ENCODE data around the gene RHEX.
"Not testable (repeated sequence)": the region's sequence is repeated elsewhere in the genome, so short reads cannot be mapped to it uniquely, and the experiment has no call there.

Gene RHEX

DNA sequence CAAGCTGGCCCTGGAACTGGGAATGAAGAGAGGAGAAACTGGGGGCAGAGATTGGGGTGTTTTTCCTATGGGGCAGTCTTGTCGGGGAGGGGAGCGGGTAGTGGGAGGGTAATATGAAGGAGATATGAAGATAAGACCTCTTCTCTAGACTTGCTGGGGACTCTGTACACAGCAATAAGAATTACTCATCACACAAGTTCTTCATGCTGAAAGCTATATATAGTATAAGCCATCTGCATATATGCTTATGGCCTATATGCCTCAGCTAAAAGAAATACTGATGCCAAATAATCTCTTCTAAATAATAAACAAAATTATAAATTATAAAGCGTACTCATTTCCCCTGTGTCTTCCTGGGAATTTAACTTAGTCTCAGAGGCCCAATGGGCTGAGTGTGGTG is 7.9 kb downstream of the RHEX start:
- DNase-seq: no peak

- no peak for DNase-seq
These were observed 9.5 kb downstream of the RHEX start for GRCh38 chr1:206062464-206062863.

DNA sequence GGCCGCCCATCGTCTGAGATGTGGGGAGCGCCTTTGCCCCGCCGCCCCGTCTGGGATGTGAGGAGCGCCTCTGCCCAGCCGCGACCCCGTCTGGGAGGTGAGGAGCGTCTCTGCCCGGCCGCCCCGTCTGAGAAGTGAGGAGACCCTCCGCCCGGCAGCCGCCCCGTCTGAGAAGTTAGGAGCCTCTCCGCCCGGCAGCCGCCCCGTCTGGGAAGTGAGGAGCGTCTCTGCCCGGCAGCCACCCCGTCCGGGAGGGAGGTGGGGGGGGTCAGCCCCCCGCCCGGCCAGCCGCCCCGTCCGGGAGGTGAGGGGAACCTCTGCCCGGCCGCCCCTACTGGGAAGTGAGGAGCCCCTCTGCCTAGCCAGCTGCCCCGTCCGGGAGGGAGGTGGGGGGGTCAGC is 11.0 kb downstream of the RHEX start:
- DNase-seq: not testable (repeated sequence)

DNA sequence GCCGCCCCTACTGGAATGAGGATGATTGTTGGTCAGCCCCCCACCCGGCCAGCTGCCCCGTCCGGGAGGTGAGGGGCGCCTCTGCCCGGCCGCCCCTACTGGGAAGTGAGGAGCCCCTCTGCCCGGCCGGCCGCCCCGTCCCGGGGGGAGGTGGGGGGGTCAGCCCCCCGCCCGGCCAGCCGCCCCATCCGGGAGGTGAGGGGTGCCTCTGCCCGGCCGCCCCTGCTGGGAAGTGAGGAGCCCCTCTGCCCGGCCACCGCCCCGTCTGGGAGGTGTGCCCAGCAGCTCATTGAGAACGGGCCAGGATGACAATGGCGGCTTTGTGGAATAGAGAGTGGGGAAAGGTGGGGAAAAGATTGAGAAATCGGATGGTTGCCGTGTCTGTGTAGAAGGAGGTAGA is 11.5 kb downstream of the RHEX start:
- DNase-seq: not testable (repeated sequence)

- DNase-seq: no peak
These were observed 12.7 kb downstream of the RHEX start for GRCh38 chr1:206065547-206066145.

- no peak for DNase-seq
These were observed 13.7 kb downstream of the RHEX start for GRCh38 chr1:206066479-206067171.

DNA sequence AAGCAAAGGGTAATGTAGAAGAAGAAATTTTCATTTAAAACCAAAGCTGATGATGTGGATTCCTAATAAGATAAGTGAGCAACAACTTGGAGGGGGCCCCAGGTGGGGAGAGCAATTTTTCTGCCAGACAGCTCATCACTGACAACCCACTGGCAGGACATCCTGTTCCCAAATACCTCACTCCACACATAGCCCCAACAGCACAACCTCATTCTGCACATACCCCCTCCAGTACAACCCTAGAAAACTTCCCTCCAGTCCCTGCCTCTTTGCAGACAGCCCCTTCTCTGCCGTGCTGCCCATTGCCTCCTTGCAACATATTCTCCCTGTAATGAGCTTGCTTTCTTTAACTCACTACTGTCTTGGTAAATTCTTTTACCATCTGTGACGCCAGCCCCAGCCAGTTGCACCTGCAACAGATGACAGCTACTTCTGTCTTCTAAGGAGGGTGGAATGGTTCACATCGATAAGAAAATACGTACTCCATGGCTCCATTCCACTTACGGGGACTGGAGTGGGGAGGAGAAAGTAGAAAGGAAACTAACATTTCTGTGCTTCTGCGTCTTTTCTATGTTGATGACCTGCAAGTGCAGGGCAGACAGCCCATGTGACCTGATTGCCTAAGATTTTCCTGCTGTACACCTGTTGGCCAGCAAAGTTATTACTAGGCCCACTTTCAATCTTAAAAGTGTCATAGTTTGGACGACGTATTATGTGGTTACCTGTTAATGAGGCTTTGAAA is 14.7 kb downstream of the RHEX start:
- no peak for DNase-seq

DNA sequence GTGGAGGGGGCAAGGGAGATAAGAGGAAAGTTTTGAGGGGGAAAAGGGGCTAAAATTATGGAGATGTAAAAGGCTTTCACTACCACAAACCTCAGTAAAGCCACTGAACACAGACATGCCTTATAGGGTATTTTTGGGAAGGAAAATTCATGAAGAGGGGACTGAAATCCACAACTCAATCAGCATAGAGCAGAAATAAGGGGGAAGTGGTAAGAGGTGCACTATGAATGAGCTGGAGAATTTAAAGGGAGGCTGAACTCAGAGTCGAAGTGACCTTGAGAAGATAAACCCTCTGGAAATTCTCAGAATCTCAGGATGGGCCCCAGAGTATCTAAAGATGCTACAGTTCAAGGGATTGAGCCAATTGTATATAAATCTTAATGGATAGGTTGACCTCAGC is 15.3 kb downstream of the RHEX start:
- no peak for DNase-seq

DNA sequence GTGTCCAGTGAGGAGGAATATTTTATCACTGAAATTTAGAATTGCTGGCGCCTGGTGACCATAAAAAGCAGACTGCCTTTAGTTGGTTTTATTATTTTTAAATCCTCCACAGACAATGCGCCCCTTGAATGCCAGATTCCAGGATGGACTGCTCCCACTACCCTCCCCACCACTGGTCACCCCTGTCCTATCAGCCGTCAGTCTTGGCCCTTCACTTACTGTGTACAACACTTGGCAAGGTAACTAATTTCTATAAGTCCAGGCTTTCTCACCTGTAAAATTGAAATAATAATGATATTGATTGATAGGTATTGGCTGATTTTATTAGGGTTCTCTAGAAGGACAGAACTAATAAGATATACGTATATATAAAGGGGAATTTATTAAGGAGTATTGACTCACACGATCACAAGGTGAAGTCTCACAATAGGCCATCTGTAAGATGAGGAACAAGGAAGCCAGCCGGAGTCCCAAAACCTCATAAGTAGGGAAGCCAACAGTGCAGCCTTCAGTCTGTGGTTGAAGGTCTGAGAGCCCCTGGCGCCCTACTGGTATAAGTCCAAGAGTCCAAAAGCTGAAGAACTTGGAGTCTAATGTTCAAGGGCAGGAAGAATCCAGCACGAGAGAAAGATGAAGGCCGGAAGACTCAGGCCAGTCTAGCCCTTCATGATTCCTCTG is 17.8 kb downstream of the RHEX start:
- DNase-seq: no peak

- DNase-seq: no peak
These were observed 21.9 kb downstream of the RHEX start for GRCh38 chr1:206074839-206075238.

DNA sequence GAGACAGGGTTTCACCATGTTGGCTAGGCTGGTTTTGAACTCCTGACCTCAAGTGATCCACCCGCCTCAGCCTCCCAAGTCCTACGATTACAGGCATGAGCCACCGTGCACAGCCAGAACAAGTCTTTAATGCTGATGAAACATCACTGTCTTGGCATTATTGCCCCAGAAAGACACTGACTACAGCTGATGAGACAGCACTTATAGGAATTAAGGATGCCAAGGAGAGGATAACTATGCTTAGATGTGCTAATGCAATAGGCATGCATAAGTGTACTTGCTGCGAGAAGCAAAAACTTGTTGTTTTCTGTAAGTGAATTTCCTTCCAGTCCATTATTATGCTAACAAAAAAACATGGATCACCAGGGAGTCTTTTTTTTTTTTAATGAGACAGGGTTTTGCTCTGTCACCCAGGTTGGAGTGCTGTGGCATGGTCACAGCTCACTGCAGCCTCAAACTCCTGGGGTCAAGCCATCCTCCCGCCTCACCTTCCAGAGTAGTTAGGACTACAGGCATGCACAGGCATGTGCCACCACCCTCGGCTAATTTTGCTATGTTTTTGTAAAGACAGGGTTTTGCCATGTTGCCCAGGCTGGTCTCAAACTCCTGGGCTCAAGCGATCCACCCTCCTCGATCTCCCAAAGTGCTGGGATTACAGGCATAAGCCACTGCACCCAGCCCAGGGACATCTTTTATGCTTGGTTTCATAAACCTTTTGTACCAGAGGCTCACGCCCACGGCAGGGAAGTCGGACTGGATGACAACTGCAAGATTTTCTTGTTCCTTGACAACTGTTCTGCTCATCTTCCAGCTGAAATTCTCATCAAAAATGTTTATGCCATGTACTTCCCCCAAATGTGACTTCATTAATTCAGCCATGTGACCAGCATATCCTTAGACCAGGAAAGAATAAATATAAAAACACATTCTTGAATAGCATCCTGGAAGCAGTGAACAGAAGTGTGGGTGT is 23.1 kb downstream of the RHEX start:
- DNase-seq: no peak

- no peak for DNase-seq
These were observed 26.2 kb downstream of the RHEX start for GRCh38 chr1:206079135-206079534.

- DNase-seq: no peak
These were observed 27.2 kb downstream of the RHEX start for GRCh38 chr1:206080026-206080820.

- DNase-seq: no peak
These were observed 28.9 kb downstream of the RHEX start for GRCh38 chr1:206081856-206082255.

GRCh38 chr1:206082831-206083695 is 30.1 kb downstream of the RHEX start:
- no peak for DNase-seq

DNA sequence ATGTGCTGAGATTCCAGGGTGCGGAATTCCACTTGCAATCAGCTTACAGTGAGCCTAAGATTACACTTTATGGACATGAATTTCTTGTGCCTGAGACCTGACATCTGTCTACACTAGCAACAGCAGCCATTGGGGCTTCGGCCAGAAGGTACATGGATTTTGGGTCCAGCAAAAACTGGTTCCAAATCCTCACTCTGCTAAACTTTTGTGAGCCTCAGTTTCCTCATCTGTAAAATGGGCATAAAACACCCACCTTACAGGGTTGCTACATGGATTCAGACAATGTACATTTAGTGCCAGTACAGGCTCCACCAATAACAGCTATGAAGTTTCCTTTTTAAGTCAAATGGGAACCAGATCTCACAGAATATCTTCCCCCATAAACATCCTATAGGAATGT is 30.8 kb downstream of the RHEX start:
- no peak for DNase-seq

DNA sequence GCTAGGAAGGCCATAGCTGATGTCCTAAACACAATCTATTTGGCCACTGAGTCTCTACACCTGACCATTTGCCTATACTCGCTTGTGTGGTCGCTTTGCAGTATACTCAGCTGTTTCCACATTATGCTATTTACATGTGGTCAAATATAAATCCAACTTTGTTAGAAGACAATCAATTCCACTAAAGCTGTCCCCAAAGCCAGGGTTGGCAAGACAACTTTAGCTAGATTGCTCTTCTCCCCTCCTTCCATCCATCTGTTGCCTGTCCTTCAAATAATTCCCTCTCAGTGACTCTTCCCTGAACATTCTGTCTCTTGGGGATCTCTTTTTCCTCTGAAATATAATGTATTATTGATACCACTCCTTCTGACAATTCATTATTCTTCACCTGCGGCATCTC is 34.1 kb downstream of the RHEX start:
- no peak for DNase-seq

DNA sequence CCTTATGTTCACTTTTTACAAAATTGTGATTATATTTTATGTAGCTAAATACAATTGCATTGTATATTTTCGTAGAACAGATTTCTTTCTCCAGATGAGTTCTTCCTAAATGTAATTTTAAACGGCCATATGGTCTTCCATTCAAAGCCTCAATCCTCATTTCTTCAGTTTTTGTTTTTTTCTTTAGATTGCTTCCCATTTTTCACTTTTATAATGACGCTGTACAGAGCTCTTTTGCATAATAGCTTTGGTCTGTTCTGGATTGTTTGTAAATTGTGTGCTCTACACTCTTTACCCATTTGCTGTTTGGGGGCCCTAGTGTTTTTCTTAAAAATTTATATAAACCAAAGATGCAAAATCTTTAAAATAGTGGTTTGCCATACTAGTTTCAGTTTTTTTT is 36.4 kb downstream of the RHEX start:
- no peak for DNase-seq

DNA sequence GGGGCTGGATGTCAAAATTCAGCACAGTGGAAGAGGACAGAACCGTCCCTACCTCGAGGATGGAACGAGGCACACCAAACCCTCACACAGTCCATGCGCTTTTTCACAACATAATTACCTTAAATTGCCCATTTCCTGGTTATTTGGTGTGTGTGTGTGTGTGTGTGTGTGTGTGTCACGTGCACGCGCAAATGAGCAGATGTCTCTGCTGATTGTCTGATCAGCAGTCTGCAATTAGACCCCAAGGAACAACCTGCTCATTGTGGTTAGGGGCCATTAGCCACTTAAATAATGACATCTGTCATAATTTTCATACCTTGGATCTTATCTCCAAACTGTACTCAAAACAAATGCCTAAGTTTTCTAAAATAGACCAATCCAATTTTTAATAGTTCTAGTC is 41.1 kb downstream of the RHEX start:
- DNase-seq: no peak

DNA sequence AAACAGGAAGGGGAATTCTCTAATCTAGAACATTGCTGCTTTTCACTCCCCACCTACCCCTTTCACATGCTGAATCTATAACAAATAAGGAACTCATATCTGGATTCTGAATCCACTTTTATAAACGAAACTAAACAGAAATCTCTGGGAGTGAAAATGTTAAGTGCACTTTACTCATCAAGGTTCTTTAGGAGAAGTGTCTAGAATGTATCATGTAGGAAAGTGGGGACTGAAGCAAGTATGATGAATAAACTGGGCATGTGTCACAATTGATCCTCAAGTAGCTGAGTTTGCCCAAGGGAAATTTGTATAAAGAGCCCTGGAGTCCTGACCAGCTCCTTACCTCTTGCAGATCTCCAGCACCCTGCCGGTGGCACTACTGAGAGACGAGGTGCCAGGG is 44.4 kb downstream of the RHEX start:
- DNase-seq: no peak
